WTC11 (cell line): ENCODE measurements around the gene DPYSL4.

ENCODE experiments used
- MYBL2 ChIP-seq: sonication (generic); formaldehyde crosslinking; IDR thresholded peaks from 2 replicates; pipeline ENCODE4 v1.8.1; 2023; ENCODE audit warnings: mild to moderate bottlenecking, moderate library complexity, missing genetic modification reagents
- NR2C2 ChIP-seq: sonication (generic); formaldehyde crosslinking; IDR thresholded peaks from 2 replicates; pipeline ENCODE4 v1.8.0; 2022; ENCODE audit warnings: mild to moderate bottlenecking, missing genetic modification reagents
- ZNF121 ChIP-seq: sonication (generic); formaldehyde crosslinking; IDR thresholded peaks from 2 replicates; pipeline ENCODE4 v1.8.0; 2023; ENCODE audit warnings: missing genetic modification reagents
- ZNF138 ChIP-seq: sonication (generic); formaldehyde crosslinking; conservative IDR thresholded peaks from 2 replicates; pipeline ENCODE4 v1.8.1; 2022; ENCODE audit warnings: mild to moderate bottlenecking, moderate library complexity, missing genetic modification reagents
- TF ChIP-seq, protein P1 (sequence below): fragments of 200-600 bp; IDR thresholded peaks from 2 replicates; pipeline ENCODE4 v1.8.0; 2022; ENCODE audit warnings: antibody characterized with exemption
- TF ChIP-seq, protein P2 (sequence below): sonication (generic); formaldehyde crosslinking; IDR thresholded peaks from 2 replicates; pipeline ENCODE4 v1.8.0; 2023; ENCODE audit warnings: missing genetic modification reagents
- TF ChIP-seq, protein P3 (sequence below): sonication (generic); formaldehyde crosslinking; IDR thresholded peaks from 2 replicates; pipeline ENCODE4 v1.8.0; 2022; ENCODE audit warnings: mild to moderate bottlenecking, missing genetic modification reagents
- TF ChIP-seq, protein P4 (sequence below): sonication (generic); formaldehyde crosslinking; IDR thresholded peaks from 2 replicates; pipeline ENCODE4 v1.8.1; 2023; ENCODE audit warnings: mild to moderate bottlenecking, missing genetic modification reagents, moderate library complexity
- TF ChIP-seq, protein P5 (sequence below): sonication (generic); formaldehyde crosslinking; IDR thresholded peaks from 2 replicates; pipeline ENCODE4 v1.8.1; 2023; ENCODE audit warnings: mild to moderate bottlenecking, missing genetic modification reagents
- TF ChIP-seq, protein P6 (sequence below): fragments of 250-450 bp; sonication (Bioruptor Pico); IDR thresholded peaks from 2 replicates; pipeline ENCODE4 v1.9.0; 2021; ENCODE audit warnings: mild to moderate bottlenecking, borderline replicate concordance

DNA sequence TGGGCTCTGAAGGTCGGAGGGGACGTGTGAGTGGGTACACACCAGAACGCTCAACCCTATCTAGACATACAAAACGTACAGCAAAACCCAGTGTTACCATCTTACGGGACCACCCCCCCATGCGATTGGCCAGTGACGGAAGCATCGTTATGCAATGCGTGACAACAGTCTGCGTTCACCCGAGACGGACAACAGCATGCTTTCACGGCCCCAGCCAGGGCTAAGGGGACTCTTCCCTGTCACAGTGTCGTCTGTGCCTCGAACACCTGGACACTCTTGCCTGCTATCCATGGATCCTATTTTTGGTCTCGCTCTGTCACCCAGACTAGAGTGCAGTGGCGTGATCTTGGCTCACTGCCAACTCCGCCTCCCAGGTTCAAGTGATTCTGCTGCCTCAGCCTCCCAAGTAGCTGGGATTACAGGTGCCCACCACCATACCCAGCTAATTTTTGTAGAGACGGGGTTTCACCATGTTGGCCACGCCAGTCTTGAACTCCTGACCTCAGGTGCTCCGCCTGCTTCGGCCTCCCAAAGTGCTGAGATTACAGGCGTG, 23.3 kb downstream of the DPYSL4 start:
- TF ChIP-seq, protein P1, sequence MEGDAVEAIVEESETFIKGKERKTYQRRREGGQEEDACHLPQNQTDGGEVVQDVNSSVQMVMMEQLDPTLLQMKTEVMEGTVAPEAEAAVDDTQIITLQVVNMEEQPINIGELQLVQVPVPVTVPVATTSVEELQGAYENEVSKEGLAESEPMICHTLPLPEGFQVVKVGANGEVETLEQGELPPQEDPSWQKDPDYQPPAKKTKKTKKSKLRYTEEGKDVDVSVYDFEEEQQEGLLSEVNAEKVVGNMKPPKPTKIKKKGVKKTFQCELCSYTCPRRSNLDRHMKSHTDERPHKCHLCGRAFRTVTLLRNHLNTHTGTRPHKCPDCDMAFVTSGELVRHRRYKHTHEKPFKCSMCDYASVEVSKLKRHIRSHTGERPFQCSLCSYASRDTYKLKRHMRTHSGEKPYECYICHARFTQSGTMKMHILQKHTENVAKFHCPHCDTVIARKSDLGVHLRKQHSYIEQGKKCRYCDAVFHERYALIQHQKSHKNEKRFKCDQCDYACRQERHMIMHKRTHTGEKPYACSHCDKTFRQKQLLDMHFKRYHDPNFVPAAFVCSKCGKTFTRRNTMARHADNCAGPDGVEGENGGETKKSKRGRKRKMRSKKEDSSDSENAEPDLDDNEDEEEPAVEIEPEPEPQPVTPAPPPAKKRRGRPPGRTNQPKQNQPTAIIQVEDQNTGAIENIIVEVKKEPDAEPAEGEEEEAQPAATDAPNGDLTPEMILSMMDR = no peak
- TF ChIP-seq, protein P2, sequence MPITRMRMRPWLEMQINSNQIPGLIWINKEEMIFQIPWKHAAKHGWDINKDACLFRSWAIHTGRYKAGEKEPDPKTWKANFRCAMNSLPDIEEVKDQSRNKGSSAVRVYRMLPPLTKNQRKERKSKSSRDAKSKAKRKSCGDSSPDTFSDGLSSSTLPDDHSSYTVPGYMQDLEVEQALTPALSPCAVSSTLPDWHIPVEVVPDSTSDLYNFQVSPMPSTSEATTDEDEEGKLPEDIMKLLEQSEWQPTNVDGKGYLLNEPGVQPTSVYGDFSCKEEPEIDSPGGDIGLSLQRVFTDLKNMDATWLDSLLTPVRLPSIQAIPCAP (CRISPR knock-in tag) = no peak
- no peak for TF ChIP-seq ZNF138 (CRISPR knock-in tag)
- TF ChIP-seq, protein P3, sequence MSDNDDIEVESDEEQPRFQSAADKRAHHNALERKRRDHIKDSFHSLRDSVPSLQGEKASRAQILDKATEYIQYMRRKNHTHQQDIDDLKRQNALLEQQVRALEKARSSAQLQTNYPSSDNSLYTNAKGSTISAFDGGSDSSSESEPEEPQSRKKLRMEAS (CRISPR knock-in tag) = no peak
- TF ChIP-seq, protein P4, sequence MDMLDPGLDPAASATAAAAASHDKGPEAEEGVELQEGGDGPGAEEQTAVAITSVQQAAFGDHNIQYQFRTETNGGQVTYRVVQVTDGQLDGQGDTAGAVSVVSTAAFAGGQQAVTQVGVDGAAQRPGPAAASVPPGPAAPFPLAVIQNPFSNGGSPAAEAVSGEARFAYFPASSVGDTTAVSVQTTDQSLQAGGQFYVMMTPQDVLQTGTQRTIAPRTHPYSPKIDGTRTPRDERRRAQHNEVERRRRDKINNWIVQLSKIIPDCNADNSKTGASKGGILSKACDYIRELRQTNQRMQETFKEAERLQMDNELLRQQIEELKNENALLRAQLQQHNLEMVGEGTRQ (CRISPR knock-in tag) = no peak
- no peak for TF ChIP-seq ZNF121 (CRISPR knock-in tag)
- TF ChIP-seq, protein P5, sequence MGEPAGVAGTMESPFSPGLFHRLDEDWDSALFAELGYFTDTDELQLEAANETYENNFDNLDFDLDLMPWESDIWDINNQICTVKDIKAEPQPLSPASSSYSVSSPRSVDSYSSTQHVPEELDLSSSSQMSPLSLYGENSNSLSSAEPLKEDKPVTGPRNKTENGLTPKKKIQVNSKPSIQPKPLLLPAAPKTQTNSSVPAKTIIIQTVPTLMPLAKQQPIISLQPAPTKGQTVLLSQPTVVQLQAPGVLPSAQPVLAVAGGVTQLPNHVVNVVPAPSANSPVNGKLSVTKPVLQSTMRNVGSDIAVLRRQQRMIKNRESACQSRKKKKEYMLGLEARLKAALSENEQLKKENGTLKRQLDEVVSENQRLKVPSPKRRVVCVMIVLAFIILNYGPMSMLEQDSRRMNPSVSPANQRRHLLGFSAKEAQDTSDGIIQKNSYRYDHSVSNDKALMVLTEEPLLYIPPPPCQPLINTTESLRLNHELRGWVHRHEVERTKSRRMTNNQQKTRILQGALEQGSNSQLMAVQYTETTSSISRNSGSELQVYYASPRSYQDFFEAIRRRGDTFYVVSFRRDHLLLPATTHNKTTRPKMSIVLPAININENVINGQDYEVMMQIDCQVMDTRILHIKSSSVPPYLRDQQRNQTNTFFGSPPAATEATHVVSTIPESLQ (CRISPR knock-in tag) = no peak
- TF ChIP-seq, protein P6, sequence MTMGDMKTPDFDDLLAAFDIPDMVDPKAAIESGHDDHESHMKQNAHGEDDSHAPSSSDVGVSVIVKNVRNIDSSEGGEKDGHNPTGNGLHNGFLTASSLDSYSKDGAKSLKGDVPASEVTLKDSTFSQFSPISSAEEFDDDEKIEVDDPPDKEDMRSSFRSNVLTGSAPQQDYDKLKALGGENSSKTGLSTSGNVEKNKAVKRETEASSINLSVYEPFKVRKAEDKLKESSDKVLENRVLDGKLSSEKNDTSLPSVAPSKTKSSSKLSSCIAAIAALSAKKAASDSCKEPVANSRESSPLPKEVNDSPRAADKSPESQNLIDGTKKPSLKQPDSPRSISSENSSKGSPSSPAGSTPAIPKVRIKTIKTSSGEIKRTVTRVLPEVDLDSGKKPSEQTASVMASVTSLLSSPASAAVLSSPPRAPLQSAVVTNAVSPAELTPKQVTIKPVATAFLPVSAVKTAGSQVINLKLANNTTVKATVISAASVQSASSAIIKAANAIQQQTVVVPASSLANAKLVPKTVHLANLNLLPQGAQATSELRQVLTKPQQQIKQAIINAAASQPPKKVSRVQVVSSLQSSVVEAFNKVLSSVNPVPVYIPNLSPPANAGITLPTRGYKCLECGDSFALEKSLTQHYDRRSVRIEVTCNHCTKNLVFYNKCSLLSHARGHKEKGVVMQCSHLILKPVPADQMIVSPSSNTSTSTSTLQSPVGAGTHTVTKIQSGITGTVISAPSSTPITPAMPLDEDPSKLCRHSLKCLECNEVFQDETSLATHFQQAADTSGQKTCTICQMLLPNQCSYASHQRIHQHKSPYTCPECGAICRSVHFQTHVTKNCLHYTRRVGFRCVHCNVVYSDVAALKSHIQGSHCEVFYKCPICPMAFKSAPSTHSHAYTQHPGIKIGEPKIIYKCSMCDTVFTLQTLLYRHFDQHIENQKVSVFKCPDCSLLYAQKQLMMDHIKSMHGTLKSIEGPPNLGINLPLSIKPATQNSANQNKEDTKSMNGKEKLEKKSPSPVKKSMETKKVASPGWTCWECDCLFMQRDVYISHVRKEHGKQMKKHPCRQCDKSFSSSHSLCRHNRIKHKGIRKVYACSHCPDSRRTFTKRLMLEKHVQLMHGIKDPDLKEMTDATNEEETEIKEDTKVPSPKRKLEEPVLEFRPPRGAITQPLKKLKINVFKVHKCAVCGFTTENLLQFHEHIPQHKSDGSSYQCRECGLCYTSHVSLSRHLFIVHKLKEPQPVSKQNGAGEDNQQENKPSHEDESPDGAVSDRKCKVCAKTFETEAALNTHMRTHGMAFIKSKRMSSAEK = no peak
- no peak for TF ChIP-seq NR2C2 (CRISPR knock-in tag)
- TF ChIP-seq MYBL2 (CRISPR knock-in tag) = no peak
